Stimulated activated CD4-positive, alpha-beta T cell treated with anti-CD3 and anti-CD28 coated beads, Interleukin-15, amount 100 ng/mL, for 48 hours (primary cell): ENCODE results near the gene SYT7.

Experiments
- DNase-seq, 2 donors: peaks; one replicate each; pipeline ENCODE4 v3.0.0-alpha.2; 2020; ENCODE audit warnings: low read depth in 2 of 2

SYT7 gene

GRCh38 chr11:61609000-61609979 is 28.4 kb upstream of the SYT7 start:
- no peak for DNase-seq

GRCh38 chr11:61607920-61608599 is 27.2 kb upstream of the SYT7 start:
- no peak for DNase-seq

- no peak for DNase-seq
These were observed 26.6 kb upstream of the SYT7 start for GRCh38 chr11:61607426-61607825.

GRCh38 chr11:61603667-61604066 is 22.8 kb upstream of the SYT7 start:
- DNase-seq = no peak

GRCh38 chr11:61602775-61603569 is 22.1 kb upstream of the SYT7 start:
- no peak for DNase-seq

GRCh38 chr11:61601512-61601911 is 20.6 kb upstream of the SYT7 start:
- DNase-seq = no peak

GRCh38 chr11:61599968-61600710 is 19.3 kb upstream of the SYT7 start:
- DNase-seq = no peak

GRCh38 chr11:61598886-61599868 is 18.3 kb upstream of the SYT7 start:
- DNase-seq = no peak

GRCh38 chr11:61598374-61598773 is 17.5 kb upstream of the SYT7 start:
- DNase-seq = no peak

- DNase-seq = no peak
These were observed 16.1 kb upstream of the SYT7 start for GRCh38 chr11:61596990-61597389.

- no peak for DNase-seq
These were observed 15.7 kb upstream of the SYT7 start for GRCh38 chr11:61596542-61596941.

- no peak for DNase-seq
These were observed 14.0 kb upstream of the SYT7 start for GRCh38 chr11:61594907-61595257.

- no peak for DNase-seq
These were observed 12.3 kb upstream of the SYT7 start for GRCh38 chr11:61593151-61593550.

GRCh38 chr11:61592176-61592575 is 11.3 kb upstream of the SYT7 start:
- no peak for DNase-seq

GRCh38 chr11:61589961-61590360 is 9.1 kb upstream of the SYT7 start:
- DNase-seq = no peak

GRCh38 chr11:61588728-61589191 is 7.9 kb upstream of the SYT7 start:
- DNase-seq = no peak

GRCh38 chr11:61587951-61588727 is 7.3 kb upstream of the SYT7 start:
- peak; percentile 24 to 56 for DNase-seq

GRCh38 chr11:61587541-61587941 is 6.7 kb upstream of the SYT7 start:
- no peak for DNase-seq

GRCh38 chr11:61586792-61587430 is 6.0 kb upstream of the SYT7 start:
- no peak for DNase-seq
